Transverse colon (tissue), 3 donors: ENCODE measurements around the gene HIPK3.

Experiments used
- CTCF ChIP-seq, 5 experiments: fragments of 200-600 bp in 3 of 5; fragments of 450-650 bp in 2 of 5; sonication (generic) in 3 of 5; IDR thresholded peaks; 1 replicate in 2 of 5; 2 replicates in 3 of 5; pipeline ENCODE4 v1.5.1; 2016 to 2017; ENCODE audit warnings: antibody characterized with exemption in 5 of 5, inconsistent platforms in 3 of 5, mild to moderate bottlenecking in 2 of 5, moderate library complexity in 1 of 5
- EP300 ChIP-seq: sonication (generic); formaldehyde crosslinking; IDR thresholded peaks from one replicate; pipeline ENCODE4 v1.6.1; 2017; ENCODE audit warnings: antibody characterized with exemption, low read depth
- POLR2A ChIP-seq: fragments of 450-650 bp; IDR thresholded peaks from one replicate; pipeline ENCODE4 v1.6.1; 2016; ENCODE audit warnings: antibody characterized with exemption, mild to moderate bottlenecking, moderate library complexity

DNA sequence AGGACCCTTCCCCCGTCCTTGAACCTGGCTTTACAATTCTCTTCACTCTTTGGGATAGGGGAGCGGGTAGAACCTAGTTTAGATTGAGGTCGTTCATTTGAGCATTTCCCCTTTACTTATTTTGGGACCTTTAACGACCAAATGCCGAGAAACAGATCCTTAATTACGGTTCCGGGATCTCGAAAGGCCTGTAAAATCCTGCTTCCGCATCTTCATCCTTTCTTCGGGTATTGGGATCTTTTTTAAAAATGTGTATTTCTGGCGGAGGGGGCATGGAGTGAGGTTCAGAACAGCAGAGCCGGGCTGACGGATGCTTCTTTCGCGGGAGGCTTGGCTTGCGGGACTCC, 395 bp upstream of the HIPK3 start:
- TF ChIP-seq CTCF (IDR thresholded peaks at IDR 0.05) (no peak), POLR2A (no peak), EP300 (no peak)
